GM21619 (cell line): ENCODE results near the gene RNF157.
"Not testable (repeated sequence)": the region's sequence is repeated elsewhere in the genome, so short reads cannot be mapped to it uniquely, and the experiment has no call there.

ENCODE experiments used
- ATAC-seq: cut with Tn5 transposase; IDR thresholded peaks from one replicate; pipeline ENCODE4 v1.9.1; 2021; ENCODE audit not compliant: unreplicated experiment

Gene RNF157

DNA sequence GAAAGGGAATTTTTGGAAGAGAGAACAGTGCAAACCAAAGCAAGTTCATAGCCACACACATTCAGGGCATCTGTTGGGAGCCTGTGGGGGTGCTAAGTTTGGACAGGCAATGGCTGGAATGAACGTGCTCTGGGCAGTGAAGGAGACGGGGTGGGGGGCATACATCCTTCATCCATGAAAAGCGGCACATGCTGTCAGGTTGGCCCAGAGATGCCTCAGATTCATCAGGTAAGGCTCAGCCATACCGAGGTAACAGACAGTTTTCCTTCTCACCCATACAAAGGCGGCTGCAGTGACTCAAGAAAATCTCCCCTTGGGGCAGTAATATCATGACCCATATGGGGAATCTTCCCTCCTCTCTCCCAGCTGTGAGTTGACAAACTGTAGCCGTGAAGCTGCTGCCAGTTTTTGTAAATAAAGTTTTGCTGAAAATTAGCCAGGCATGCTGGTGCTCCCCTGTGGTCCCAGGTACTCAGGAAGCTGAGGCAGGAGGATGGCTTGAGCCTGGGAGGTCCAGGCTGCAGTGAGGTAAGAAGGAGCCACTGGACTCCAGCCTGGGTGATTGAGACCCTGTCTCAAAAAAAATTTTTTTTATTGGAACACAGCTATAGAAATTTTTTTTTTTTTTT, 15.6 kb upstream of the RNF157 start:
- no peak for ATAC-seq

DNA sequence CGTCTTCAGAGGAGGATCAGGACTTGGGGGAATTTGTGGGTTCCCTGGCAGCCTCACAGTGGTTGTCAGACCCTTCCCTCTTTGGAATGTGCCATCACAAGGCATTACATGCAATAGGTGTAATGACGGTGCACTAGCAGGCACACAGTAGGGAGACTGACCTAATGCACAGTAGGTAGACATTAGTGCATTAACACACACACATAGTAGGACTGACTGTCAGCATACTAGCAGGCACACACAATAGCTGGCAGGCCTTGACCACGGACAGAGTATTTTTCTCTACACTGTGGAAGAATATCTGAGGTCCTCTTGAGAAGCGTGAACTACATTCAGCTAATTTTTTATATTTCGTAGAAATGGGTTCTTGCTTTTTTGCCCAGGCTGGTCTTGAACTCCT, 14.0 kb upstream of the RNF157 start:
- ATAC-seq, result no peak

DNA sequence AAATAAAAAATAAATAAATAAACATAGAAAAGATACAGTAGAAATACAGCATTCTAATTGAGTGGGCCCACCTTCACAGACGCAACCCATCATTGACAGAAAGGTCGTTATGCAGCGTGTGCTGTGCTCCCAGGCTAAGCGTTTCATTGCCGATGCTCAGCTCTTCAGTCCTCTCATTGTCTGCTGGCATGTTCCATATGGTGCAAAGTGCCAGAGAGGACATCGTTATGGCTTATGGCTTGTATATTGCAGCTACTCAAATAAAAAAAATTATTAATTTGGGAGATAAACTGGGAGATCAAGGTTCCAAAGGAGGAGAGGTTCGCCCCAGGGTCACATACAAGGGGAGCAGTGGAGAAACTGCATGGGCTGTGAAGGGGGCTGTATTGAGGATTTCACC, 13.5 kb upstream of the RNF157 start:
- ATAC-seq, result no peak

DNA sequence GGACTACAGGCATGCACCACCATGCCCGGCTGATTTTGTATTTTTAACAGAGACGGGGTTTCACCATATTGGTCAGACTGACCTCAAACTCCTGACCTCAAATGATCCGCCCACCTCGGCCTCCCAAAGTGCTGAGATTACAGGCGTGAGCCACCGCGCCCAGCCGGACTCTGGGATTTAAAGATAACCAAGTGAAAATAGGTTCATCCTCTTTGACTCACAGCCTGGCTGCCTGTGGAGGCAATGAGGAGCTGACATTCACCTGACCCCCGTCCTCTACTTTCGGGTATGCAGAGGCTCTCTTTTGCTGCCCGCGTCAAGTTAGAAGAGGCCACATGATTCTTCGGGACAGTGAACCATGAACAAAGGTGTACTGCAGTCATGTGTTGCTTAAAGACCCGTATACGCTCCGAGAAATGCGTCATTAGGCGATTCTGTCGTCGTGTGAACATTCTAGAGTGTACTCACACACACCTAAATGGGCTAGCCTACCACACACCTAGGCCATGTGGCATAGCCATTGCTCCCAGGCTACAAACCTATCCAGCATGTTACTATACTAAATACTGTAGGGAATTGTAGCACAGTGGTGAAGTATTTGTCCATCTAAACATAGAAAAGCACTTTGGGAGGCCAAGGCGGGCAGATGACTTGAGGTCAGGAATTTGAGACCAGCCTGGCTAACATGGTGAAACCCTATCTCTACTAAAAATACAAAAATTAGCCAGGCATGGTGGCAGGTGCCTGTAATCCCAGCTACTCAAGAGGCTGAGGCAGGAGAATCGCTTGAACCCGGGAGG, 12.9 kb upstream of the RNF157 start:
- ATAC-seq, result not testable (repeated sequence)

DNA sequence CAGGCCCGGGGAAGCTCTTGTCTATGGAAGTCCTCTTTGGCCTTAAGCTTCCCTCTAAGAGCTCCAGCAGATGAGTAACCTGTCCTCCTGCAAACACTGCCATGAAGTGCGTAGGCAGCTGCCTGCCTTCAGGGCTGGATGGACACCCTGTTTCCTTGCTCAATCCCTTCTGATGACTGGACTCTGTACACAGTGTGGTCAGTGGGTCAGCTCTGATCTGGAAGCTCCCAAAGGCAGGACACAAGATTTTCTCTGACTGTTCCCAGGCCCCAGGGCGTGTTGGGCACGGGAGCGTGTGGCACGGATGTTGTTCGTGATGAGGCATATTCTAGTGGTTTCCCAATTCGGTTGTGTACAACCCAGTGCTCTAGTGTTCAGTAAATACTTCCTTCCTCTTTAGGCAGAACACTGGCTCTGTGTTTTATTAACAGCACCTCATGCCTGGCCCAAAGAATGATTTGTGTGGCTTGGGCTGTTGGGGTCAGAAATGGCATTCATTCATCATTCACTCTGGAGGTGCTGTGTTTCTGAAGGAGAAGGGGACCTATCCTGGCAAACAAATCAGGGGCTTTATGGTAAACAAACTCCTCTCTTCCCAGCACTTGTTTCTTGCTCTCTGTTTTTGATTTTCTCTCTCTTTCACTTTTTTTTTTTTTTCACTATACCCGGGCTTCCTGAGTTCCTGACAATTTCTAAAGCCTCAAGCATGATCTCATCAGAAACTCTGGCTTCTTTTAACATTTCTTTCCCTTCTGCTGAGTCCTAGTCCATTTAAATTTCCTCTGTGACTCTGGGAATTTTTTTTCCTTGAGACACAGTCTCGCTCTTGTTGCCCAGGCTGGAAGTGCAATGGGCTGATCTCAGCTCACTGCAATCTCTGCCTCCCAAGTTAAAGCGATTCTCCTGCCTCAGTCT, 12.0 kb upstream of the RNF157 start:
- ATAC-seq, result peak; percentile 64

DNA sequence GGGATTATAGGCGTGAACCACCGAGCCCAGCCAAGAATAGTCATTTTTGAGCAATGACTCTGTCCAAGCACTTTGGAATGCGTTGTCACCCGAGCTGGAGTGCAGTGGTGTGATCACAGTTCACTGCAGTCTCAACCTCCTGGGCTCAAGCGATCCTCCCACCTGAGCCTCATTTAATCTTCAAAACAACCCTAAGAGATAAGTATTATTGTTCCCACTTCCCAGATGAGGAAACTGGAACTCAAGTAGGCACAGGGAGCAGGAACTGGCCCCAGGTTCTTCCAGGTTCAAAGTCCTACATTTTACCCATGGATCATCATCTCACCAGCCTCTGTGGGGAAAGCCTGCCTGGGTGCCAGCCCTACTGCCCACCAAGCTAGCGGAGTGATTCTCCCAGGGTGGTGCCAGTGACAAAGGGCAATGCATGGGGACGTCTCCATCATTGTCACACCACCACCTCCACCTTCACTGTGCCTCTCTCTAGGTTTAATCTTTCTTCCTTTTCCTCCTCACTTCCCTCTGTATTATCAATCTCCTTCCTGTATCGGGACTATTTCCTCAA, 11.3 kb upstream of the RNF157 start:
- no peak for ATAC-seq

DNA sequence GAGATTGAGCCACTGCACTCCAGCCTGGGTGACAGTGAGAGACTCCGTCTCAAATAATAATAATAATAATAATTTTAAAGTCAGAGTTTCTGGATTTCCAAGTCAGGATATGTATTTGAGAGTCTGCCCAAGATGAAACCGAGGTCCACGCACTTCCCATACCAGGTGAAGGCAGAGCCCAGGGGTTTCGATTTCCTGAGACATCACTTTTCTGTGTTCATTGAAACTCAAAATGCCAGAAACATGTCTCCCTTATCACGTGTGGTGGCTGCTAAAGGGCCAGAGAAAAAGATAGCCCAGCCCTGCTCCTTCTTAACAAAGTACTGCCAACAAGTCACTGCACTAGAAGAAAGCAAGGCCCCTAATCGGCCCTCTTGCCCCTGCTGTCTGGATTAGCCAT, 9.8 kb upstream of the RNF157 start:
- no peak for ATAC-seq

DNA sequence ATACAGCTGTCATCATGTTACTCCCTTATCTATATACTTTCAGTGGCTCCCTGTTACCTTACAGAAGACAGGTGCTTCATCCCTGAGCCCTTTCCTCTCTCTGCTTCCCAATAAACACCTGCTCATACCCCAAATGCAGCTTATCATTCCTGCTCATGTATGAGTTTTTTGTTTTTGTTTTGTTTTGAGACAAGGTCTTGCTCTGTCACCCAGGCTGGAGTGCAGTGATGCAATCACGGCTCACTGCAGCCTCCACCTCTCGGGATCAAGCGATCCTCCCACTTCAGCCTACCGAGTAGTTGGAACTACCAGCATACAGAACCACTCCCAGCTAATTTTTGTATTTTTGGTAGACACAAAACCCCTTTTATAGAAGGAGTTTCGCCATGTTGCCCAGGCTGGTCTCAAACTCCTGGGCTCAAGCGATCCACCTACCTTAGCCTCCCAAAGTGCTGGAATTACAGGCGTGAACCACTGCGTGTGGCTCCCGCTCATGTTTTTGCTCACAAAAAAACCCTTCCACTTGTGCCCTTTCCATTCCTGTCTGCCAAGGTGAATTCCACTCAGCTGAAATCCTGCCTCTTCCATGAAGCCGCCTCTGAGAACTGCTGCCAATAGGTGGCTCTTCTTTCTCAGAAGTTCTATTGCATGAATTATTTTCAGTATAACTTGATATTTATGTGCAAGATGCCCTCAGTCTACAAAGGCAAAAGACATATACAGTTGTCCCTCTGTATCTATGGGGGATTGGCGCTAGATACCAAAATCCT, 7.9 kb upstream of the RNF157 start:
- ATAC-seq, result no peak

DNA sequence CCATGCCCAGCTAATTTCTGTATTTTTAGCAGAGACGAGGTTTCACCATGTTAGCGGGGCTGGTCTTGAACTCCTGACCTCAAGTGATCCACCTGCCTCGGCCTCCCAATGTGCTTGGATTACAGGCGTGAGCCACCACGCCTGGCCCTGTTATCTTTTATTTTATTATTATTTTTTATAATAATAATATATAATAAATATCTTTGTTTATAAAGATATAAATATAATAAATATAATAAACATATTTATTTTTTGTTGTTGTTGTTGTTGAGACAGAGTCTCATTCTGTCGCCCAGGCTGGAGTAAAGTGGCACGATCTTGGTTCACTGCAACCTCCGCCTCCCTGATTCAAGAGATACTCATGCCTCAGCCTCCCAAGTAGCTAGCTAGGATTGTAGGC, 7.0 kb upstream of the RNF157 start:
- no peak for ATAC-seq

DNA sequence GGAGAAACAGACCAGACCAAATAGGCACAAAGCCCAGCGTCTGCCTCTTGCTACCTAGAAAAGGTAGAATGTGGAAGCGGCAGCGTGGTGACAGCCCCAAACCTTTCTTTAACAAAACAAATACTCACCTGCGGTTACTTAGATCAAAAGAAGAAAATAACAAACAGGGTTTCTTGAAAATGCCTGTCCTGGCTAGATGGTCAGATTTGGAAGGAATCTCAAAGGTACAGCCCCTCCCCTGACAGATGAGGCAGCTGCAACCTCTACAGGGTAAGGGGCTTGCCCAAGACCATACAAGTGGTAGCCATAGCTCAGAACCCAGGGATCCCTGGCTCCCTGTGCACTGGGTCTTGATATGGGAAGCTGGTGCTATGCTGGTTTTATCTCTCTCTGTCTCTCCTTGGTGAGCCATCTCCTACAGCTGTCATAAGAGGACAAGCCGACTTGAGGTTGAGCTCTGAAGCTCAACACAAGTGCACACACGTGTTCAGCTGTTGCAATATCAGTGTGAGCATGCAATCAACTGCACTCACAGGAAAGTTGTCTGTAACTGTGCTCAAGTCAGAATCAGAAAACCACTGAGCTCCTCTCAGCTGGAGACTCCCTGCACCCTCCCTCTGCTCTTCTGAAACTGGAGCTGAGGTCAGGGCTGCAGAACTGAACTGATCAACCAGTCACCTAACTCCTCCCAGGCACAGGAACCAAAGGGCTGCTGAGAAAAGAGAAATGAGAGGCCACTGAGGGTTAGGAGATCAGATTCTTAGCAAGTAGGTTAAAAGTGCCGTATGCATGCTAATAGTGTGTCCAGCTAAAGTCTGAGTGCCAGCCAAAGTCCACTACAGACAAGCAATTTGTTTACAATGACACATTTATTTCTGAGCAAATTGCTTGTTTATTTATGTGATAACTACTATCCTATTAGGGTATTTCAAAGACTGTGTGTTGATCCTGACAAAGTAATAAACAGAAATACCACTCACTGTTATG, 6.1 kb upstream of the RNF157 start:
- peak; percentile 94 for ATAC-seq

DNA sequence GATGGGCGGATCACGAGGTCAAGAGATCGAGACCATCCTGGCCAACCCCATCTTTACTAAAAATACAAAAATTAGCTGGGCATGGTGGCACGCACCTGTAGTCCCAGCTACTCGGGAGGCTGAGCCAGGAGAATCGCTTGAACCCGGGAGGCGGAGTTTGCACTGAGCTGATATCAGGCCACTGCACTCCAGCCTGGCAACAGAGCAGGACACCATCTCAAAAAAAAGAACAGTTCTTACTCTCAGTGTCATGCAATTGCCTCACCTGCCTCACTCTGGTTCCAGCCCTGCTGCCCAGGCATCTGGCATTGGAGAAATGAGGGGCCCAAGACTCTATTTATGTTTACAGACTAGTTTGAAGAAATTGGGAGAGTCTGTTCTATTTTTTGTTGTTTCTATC, 4.4 kb upstream of the RNF157 start:
- not testable (repeated sequence) for ATAC-seq

DNA sequence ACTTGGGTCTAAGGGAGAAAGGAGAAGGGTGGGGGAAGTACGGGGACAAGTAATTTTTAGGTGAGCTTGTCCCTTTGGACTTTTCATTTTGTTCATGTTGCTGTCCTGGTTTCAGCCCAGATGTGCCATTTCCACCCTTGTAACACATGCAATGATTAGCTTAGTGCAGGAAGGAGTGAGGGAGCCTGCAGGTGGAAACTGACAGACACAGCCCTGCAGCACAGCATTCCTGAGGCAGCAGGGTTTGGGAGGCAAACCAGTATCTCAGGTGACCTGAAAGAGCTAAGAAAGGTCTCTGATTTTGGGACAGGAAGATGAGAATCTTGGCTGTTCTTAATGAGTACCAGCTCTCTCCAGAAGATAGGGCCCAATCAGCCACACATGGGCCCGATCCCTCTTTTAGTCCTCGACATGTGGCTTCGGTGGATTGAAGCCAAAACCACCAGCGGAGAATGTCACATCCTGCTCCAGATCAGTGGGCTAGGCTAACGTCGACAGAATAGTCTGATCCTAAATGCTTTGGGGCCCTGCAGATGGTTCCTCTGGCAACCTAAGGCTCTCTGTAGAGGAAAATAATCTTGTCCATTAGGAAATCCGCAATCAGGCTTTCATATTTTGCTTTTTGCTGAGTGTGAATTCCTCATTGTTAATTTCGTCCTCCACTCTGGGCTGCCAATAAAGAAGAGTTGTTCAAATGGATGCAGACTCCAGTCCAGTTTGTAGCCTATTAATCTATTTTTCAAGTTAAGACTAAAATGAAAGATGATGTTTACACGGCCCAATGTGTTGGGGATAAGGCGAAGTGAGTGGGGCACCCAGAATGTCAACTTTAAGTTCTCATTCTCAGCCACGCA, 3.8 kb upstream of the RNF157 start:
- no peak for ATAC-seq

DNA sequence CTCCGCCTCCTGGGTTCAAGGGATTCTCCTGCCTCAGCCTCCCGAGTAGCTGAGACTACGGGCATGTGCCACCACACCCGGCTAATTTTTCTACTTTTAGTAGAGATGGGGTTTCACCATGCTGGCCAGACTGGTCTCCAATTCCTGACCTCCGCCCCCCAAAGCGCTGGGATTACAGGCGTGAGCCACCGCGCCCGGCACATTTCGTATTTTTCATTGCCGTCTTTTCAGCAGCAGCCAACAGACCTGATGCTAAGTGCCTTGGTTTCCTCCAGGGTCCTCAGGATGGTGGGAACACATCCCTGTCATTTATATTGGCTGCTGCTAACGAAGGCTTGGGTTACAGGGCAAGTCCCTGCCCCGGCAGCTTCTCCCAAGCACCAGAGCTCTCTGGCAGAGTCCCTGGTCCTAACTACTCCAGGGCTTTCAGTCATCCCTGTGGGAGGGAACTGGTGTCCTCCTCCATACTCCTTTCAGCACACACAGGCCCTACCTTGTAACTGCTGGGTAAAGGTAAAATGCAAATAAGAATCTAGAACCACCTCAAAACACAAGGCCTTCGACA, 1.5 kb upstream of the RNF157 start:
- no peak for ATAC-seq

DNA sequence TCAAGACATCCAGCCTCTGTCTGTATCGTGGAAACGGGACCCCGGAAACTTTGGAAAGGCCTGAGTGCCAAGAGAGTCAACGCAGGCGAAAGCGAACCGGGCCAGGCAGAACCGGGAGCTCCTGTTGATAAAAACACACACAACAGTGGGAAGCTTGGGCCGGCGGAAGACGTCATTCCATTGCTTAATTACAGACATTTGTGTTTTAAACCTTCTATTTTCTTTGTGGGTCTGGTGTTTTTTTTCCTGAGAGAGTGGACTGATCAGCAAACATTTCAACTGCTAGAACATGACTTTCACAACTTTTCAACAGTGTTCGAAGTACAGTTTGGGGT, 878 bp upstream of the RNF157 start:
- no peak for ATAC-seq

DNA sequence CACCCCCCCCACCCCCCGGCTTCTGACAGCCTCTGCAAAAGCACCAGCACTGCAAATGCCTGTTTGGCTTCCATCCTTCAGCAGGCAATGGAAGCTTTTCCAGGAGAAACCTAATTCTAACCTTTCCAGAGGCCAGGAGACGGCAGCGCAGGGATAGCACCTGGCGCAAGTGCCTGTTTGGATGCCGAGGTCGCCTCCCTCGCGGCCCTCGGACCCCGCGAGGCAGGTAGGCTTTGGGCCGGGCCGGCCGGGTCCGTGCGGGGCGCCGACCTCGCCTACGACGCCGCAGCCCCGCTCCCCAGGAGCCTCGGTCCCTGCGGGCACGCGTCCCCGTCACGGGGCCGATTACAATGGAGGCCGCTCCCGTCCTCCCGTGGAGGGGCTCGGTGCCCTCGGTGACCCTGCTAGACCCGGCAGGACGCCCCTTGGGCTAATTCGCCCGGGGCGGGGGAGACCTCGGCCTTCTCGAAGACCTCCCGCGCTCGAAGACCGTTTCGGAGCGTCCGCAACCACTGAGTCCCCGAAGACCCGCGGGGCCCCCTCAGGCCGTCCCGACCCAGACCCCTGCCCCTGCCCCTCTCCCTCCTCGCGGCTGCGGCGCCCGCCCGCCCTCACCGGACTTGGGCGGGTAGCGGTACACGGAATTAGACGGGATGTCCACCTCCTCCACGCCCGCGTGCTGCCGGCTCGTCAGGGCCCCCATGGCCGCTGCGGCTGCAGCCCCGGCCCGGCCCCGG, 587 bp downstream of the RNF157 start:
- no peak for ATAC-seq

DNA sequence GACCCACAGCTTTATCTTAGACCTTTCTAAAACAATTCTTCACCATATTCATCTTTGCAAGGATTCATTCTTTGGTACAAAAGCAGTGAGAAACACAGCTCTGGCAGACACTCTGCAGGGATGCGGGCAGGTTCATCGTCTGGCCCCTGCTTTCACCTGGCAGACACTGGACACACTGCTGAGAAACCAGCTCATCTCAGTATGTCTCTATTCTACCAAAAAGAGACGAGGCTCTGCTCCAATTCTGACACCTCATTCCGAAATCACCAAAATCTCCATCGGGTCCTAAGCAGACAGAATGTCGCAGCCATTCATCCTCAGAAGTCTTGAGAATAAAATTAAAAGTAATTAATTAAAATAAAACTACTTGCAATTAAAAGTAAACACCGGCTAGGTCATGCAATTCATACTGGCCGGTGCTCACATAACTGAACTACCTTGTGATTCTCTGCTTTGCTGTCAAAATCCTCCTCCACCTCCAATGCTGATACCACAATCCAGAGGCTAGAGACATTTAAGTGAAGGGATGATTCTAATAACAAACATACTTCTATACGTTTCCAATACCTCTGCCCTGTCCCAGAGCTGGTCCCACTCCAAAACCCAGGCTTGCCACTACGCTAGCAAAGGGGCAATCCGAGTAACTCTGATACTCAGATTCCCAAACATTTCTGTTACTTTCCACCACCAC, 1.3 kb downstream of the RNF157 start:
- ATAC-seq, result no peak

DNA sequence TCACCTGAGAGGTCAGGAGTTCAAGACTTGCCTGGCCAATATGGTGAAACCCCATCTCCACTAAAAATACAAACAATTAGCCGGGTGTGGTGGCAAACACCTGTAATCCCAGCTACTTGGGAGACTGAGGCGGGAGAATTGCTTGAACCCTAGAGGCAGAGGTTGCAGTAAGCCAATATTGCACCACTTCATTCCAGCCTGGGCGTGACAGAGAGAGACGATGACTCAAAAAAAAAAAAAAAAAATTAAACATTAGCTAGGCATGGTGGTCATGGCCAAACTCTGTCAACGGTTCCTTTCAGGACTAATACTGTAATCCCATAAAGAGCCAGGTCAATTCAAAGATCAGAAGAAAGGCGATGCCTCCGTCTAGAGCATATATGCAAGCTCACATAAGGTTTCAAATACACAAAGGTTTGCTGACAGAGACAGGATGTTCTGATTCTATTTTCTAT, 2.4 kb downstream of the RNF157 start:
- no peak for ATAC-seq
